Endodermal cell (in vitro differentiated cells): ENCODE data around the gene EIPR1. TPM values are rescaled to one million over a fixed set of nuclear protein-coding genes. Genes with fewer than 3 reads are reported as not detected.

Source experiments
- DNase-seq: peaks from one replicate; pipeline ENCODE4 v3.0.0-alpha.2; 2017
- H3K27ac ChIP-seq: 2 replicates; pipeline ENCODE4 v1.5.1; 2013; ENCODE audit warnings: mild to moderate bottlenecking, low read depth, low read length, moderate library complexity
- H3K27me3 ChIP-seq: 2 replicates; pipeline ENCODE4 v1.6.1; 2013; ENCODE audit warnings: mild to moderate bottlenecking, low read length, moderate library complexity; ENCODE audit not compliant: insufficient read depth, control insufficient read depth, poor library complexity, severe bottlenecking
- H3K36me3 ChIP-seq: 2 replicates; pipeline ENCODE4 v1.7.0; 2013; ENCODE audit warnings: mild to moderate bottlenecking, low read length, moderate library complexity; ENCODE audit not compliant: control insufficient read depth, insufficient read depth
- H3K4me1 ChIP-seq: one replicate; pipeline ENCODE4 v1.7.0; 2013; ENCODE audit warnings: low read length; ENCODE audit not compliant: control insufficient read depth, insufficient read depth
- H3K4me3 ChIP-seq: 2 replicates; pipeline ENCODE4 v1.5.1; 2013; ENCODE audit warnings: mild to moderate bottlenecking, low read length, moderate library complexity
- H3K9ac ChIP-seq: 2 replicates; pipeline ENCODE4 v1.6.1; 2013; ENCODE audit warnings: mild to moderate bottlenecking, low read length, moderate library complexity; ENCODE audit not compliant: poor library complexity, severe bottlenecking; ENCODE audit errors: extremely low read depth
- H3K9me3 ChIP-seq: 2 replicates; pipeline ENCODE4 v1.6.1; 2013; ENCODE audit warnings: mild to moderate bottlenecking, low read length, moderate library complexity; ENCODE audit not compliant: control insufficient read depth
- H3K27ac Mint-ChIP-seq: 2 replicates; pipeline ENCODE4 v1.8.0; 2020; ENCODE audit warnings: mixed read lengths
- H3K27me3 Mint-ChIP-seq: 2 replicates; pipeline ENCODE4 v1.8.0; 2021; ENCODE audit warnings: mild to moderate bottlenecking, mixed read lengths; ENCODE audit not compliant: insufficient read depth
- H3K36me3 Mint-ChIP-seq: 2 replicates; pipeline ENCODE4 v1.8.0; 2020; ENCODE audit warnings: low read depth, mixed read lengths
- H3K4me1 Mint-ChIP-seq: 2 replicates; pipeline ENCODE4 v1.8.0; 2020; ENCODE audit warnings: mixed read lengths
- H3K4me3 Mint-ChIP-seq: 2 replicates; pipeline ENCODE4 v1.8.0; 2020; ENCODE audit warnings: mild to moderate bottlenecking, moderate library complexity, mixed read lengths
- H3K9me3 Mint-ChIP-seq: 2 replicates; pipeline ENCODE4 v1.8.0; 2020; ENCODE audit warnings: mild to moderate bottlenecking, mixed read lengths
- CTCF ChIP-seq: fragments of 200-600 bp; sonication (generic); conservative IDR thresholded peaks from 2 replicates; pipeline ENCODE4 v1.5.0; 2021; ENCODE audit warnings: antibody characterized with exemption, mild to moderate bottlenecking
- WGBS, 2 experiments: methylation state at CpG; one replicate each; pipeline versions ENCODE4 v1.1.5 to v1.1.7; 2013; ENCODE audit warnings: missing lambda C conversion rate in 2 of 2, mixed read lengths in 1 of 2; ENCODE audit not compliant: insufficient coverage in 1 of 2, insufficient read length in 1 of 2; 5-methylcytosine and 5-hydroxymethylcytosine counted together
- total RNA-seq, 2 donors: library from RNA; stranded (reverse); fragmentation: NEBNext Ultra II Directional in 1 of 2; extraction: Animal tissue kit (Norgen Biotek cat#: 25700) in 1 of 2; gene quantifications; 2 replicates in 1 of 2; 3 replicates in 1 of 2; pipeline ENCODE4 v1.2.1, GENCODE V29; 2021

The EIPR1 gene
- total RNA-seq, 2 donors from 2014 or later, result 30.1 to 36.8 TPM

- peaks cover 10% of the 10 kb centered on the region for H3K9me3 ChIP-seq
- peaks cover 24% of the 10 kb centered on the region for H3K36me3 Mint-ChIP-seq
- no peak overlapping the region for H3K9ac ChIP-seq
- H3K27me3 ChIP-seq, result no peaks in the 10 kb centered on the region
- H3K27ac Mint-ChIP-seq, result no peak overlapping the region
- no peak for TF ChIP-seq CTCF
- H3K4me3 ChIP-seq, result no peak overlapping the region
- peaks cover 3% of the 10 kb centered on the region for H3K36me3 ChIP-seq
- no peaks in the 10 kb centered on the region for H3K27me3 Mint-ChIP-seq
- no peak overlapping the region for H3K27ac ChIP-seq
- H3K4me1 Mint-ChIP-seq, result no peaks in the 10 kb centered on the region
- WGBS, 2 experiments, result 95 to 100% methylated on average over 1 to 2 of the region's 2 CpGs
- DNase-seq, result peak; percentile 2
- H3K9me3 Mint-ChIP-seq, result peaks cover 30% of the 10 kb centered on the region
- no peak overlapping the region for H3K4me3 Mint-ChIP-seq
- H3K4me1 ChIP-seq, result no peaks in the 10 kb centered on the region
Measured at GRCh38 chr2:3233877-3234276, 143.7 kb downstream of the EIPR1 start.

GRCh38 chr2:3229221-3229620 lies 148.4 kb downstream of the EIPR1 start:
- 81 to 92% methylated on average over 3 of the region's 3 CpGs for WGBS, 2 experiments
- Histone ChIP-seq H3K27ac (no peak overlapping the region), H3K27me3 (no peaks in the 10 kb centered on the region), H3K36me3 (peaks cover 3% of the 10 kb centered on the region), H3K4me1 (no peaks in the 10 kb centered on the region), H3K9ac (no peak overlapping the region), H3K4me3 (no peak overlapping the region), H3K9me3 (peaks cover 10% of the 10 kb centered on the region)
- no peak for TF ChIP-seq CTCF
- H3K27ac Mint-ChIP-seq, result no peak overlapping the region
- H3K4me3 Mint-ChIP-seq, result no peak overlapping the region
- no peaks in the 10 kb centered on the region for H3K4me1 Mint-ChIP-seq
- peaks cover 43% of the 10 kb centered on the region for H3K9me3 Mint-ChIP-seq
- H3K36me3 Mint-ChIP-seq, result peaks cover 23% of the 10 kb centered on the region
- no peaks in the 10 kb centered on the region for H3K27me3 Mint-ChIP-seq
- no peak for DNase-seq

- Histone ChIP-seq H3K27ac (no peak overlapping the region), H3K4me1 (no peaks in the 10 kb centered on the region), H3K4me3 (no peak overlapping the region), H3K9me3 (peaks cover 12% of the 10 kb centered on the region), H3K9ac (no peak overlapping the region), H3K27me3 (no peaks in the 10 kb centered on the region), H3K36me3 (no peaks in the 10 kb centered on the region)
- H3K4me3 Mint-ChIP-seq, result no peak overlapping the region
- TF ChIP-seq CTCF, result no peak
- H3K4me1 Mint-ChIP-seq, result peaks cover 3% of the 10 kb centered on the region
- H3K9me3 Mint-ChIP-seq, result peaks cover 39% of the 10 kb centered on the region
- H3K27me3 Mint-ChIP-seq, result no peaks in the 10 kb centered on the region
- H3K27ac Mint-ChIP-seq, result no peak overlapping the region
- H3K36me3 Mint-ChIP-seq, result peaks cover 26% of the 10 kb centered on the region
- DNase-seq, result peak; percentile 31
- 81 to 85% methylated on average over 6 to 9 of the region's 9 CpGs for WGBS, 2 experiments
Measured at GRCh38 chr2:3224681-3225080, 152.9 kb downstream of the EIPR1 start.
